ENCODE measurements around the gene WEE2. TPM values are rescaled to one million over a fixed set of nuclear protein-coding genes. Genes with fewer than 3 reads are reported as not detected.
"Not testable (repeated sequence)": the region's sequence is repeated elsewhere in the genome, so short reads cannot be mapped to it uniquely, and the experiment has no call there.

WEE2 gene
- total and polyA plus RNA-seq, 2 experiments from 2014 or later, result 0.09 TPM; not detected in 1

DNA sequence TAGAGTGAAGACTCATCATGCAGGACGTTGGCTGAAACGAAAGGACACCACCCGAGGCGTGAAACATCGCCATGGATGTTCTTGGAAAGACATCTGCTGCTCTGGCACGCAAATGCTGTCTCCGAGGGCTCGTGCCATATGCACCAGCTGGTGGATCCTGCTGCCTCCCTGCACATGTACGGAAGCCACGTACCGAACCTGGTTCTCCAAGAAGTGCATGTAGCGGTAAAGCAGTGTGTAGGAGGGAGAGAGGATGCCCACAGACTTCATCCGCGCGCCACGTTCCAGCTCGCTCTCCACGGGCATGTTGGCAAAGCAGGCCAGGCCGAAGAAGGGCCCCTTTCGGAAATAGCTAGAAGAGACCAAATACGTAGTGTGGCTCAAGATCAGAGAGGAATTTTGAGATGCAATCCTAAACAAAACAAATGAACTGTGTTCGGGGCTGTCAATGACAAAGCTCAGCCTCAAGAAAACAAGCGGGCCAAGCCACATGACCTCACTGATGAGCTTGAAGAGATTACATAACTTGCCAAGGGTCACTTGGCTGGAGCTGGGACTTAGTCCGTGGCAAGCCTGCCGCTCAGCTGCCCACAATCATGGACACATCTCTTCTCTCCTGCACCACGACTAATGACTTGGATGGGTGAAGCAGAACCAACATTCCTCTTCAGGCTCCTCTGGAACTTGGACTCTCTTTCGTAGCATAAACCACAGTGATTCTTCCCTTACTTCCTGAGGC is 22.7 kb upstream of the WEE2 start:
- Histone ChIP-seq H3K4me1 (ENCODE audit: low read depth) (no peaks in the 10 kb centered on the region), H3K27me3 (no peaks in the 10 kb centered on the region), H3K36me3 (peaks cover 17% of the 10 kb centered on the region), H3K27ac (no peak overlapping the region), H3K9me3 (ENCODE audit: low read depth) (no peaks in the 10 kb centered on the region), H3K4me3 (no peak overlapping the region)
- DNase-seq (ENCODE audit: low read depth in 1 of 2, low spot score in 1 of 2), result no peak
- TF ChIP-seq, protein P1, sequence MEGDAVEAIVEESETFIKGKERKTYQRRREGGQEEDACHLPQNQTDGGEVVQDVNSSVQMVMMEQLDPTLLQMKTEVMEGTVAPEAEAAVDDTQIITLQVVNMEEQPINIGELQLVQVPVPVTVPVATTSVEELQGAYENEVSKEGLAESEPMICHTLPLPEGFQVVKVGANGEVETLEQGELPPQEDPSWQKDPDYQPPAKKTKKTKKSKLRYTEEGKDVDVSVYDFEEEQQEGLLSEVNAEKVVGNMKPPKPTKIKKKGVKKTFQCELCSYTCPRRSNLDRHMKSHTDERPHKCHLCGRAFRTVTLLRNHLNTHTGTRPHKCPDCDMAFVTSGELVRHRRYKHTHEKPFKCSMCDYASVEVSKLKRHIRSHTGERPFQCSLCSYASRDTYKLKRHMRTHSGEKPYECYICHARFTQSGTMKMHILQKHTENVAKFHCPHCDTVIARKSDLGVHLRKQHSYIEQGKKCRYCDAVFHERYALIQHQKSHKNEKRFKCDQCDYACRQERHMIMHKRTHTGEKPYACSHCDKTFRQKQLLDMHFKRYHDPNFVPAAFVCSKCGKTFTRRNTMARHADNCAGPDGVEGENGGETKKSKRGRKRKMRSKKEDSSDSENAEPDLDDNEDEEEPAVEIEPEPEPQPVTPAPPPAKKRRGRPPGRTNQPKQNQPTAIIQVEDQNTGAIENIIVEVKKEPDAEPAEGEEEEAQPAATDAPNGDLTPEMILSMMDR (IDR thresholded peaks at IDR 0.05; ENCODE audit: low read depth, low read length), result no peak

DNA sequence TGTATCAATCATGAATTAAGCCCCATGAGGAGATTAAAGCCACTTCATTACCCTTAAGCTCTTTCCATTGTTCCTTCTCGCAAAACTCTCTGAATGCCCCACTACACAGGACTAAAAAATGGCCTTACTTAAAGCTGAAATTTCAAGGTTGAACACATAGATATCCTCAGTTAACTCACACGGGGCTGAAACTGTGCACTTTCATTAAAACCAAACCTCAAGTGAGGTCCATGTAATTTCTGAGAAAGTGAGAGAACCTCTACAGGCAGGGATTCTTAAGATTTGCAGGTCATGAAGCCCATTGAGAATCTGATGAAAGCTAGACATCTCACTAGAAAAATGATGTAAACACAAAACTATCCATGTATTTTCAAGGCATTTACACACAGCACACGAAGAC is 22.1 kb upstream of the WEE2 start:
- no peak overlapping the region for H3K27ac ChIP-seq
- H3K27me3 ChIP-seq, result no peaks in the 10 kb centered on the region
- DNase-seq (ENCODE audit: low read depth in 1 of 2, low spot score in 1 of 2), result no peak
- no peaks in the 10 kb centered on the region for H3K9me3 ChIP-seq (ENCODE audit: low read depth)
- H3K4me3 ChIP-seq, result no peak overlapping the region
- H3K36me3 ChIP-seq, result peaks cover 17% of the 10 kb centered on the region
- H3K4me1 ChIP-seq (ENCODE audit: low read depth), result no peaks in the 10 kb centered on the region
- TF ChIP-seq, protein P1 (IDR thresholded peaks at IDR 0.05; ENCODE audit: low read depth, low read length), result no peak

DNA sequence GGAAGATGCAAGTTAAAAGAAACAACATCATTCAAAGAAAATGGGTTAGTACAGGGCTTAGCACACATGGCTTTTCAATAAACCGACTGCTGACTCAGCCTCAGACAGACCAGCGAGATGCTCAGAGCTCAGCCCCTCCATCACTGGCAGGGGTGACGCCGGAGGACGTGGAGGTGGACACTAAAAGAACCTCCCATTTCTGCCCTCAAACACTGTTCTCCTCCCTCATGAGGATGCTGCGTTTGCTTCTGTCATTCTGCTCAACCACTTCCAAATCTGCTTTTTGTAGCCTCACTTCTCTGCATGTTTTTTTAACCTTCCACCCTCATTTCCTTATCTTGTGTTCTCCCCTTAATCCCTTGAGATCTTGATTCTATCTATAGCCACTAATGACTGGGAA is 21.5 kb upstream of the WEE2 start:
- Histone ChIP-seq H3K4me1 (ENCODE audit: low read depth) (peaks cover under 1% of the 10 kb centered on the region), H3K4me3 (no peak overlapping the region), H3K36me3 (peaks cover 17% of the 10 kb centered on the region), H3K27ac (no peak overlapping the region), H3K9me3 (ENCODE audit: low read depth) (no peaks in the 10 kb centered on the region), H3K27me3 (no peaks in the 10 kb centered on the region)
- DNase-seq (ENCODE audit: low read depth in 1 of 2, low spot score in 1 of 2), result no peak
- TF ChIP-seq, protein P1 (IDR thresholded peaks at IDR 0.05; ENCODE audit: low read depth, low read length), result no peak

DNA sequence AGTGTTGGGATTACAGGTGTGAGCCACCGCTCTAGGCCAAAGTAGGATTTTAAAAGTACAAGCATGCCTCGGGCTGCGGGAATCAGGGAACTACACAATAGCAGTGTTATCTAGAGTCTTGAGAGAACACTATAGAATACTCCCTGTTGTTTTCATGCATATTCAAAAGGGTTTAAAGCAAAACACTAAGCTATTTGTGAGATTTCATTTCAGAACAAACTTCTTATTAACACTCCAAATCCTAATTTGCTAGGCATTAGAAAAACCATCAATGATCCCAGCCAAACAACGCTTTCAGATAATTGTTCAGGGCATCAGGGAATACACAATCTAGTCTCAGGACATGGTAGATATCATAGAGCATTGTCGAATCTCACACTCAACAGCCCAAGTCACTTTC is 20.1 kb upstream of the WEE2 start:
- Histone ChIP-seq H3K36me3 (peaks cover 17% of the 10 kb centered on the region), H3K27me3 (no peaks in the 10 kb centered on the region), H3K9me3 (ENCODE audit: low read depth) (no peaks in the 10 kb centered on the region), H3K4me3 (no peak overlapping the region), H3K27ac (no peak overlapping the region), H3K4me1 (ENCODE audit: low read depth) (peaks cover 3% of the 10 kb centered on the region)
- no peak for DNase-seq (ENCODE audit: low read depth in 1 of 2, low spot score in 1 of 2)
- TF ChIP-seq, protein P1 (IDR thresholded peaks at IDR 0.05; ENCODE audit: low read depth, low read length), result no peak

DNA sequence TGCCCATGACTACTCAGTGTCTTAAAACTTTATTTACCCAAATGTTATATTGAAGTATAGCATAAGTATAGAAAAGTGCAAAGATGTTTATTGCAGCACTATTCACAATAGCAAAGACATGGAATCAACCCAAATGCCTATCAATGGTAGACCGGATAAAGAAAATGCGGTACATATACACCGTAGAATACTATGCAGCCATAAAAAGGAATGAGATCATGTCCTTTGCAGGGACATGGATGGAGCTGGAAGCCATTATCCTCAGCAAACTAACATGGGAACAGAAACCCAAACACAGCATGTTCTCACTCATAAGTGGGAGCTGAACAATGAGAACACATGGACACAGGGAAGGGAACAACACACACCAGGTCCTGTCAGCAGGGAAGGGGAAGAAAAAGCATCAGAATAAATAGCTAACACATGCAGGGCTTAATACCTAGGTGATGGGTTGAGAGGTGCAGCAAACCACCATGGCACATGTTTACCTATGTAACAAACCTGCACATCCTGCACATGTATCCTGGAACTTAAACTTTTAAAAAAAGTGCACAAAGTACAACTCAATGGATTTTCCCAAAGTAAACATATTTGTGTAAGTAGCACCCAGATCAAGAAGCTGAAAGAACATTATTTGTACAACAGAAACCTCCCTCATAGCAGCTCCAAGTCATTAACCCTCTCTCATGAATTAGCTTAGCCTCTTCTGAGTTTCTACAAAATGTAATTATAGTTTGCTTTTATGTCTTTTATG is 18.9 kb upstream of the WEE2 start:
- DNase-seq (ENCODE audit: low read depth in 1 of 2, low spot score in 1 of 2); H3K27ac ChIP-seq; H3K27me3 ChIP-seq; H3K4me3 ChIP-seq; H3K9me3 ChIP-seq (ENCODE audit: low read depth); H3K4me1 ChIP-seq (ENCODE audit: low read depth): not testable (repeated sequence)
- H3K36me3 ChIP-seq, result peaks cover 12% of the 10 kb centered on the region

DNA sequence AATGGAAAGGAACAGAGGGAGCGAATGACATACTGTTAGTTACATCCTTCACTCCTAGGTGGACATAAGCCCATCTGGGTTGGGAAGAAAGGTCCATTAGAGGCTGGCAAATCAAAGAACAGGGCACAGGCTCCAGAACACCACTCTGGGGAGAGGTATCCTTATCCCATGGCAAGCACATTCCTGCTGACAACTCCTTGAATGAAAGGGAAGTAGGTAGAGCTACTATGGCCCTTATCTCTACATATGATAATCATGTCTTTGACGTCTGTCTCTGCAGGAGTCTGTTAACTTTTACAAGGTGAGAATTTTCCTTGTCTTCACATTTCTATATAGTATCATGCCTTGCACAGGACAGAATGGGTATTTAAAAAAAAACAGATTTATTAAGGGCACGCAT is 16.6 kb upstream of the WEE2 start:
- TF ChIP-seq, protein P1 (IDR thresholded peaks at IDR 0.05; ENCODE audit: low read depth, low read length), result no peak

More for the DNA sequence above, 16.6 kb upstream of the WEE2 start:
- no peak for DNase-seq (ENCODE audit: low read depth in 1 of 2, low spot score in 1 of 2)
- Histone ChIP-seq H3K9me3 (ENCODE audit: low read depth) (no peaks in the 10 kb centered on the region), H3K27ac (no peak overlapping the region), H3K4me1 (ENCODE audit: low read depth) (peaks cover 14% of the 10 kb centered on the region), H3K36me3 (no peaks in the 10 kb centered on the region), H3K4me3 (no peak overlapping the region), H3K27me3 (no peaks in the 10 kb centered on the region)
